Measurements from ENCODE around the gene TDRD10.

GRCh38 chr1:154474802-154475201, 27.2 kb upstream of the TDRD10 start:
- TF ChIP-seq, protein P1, sequence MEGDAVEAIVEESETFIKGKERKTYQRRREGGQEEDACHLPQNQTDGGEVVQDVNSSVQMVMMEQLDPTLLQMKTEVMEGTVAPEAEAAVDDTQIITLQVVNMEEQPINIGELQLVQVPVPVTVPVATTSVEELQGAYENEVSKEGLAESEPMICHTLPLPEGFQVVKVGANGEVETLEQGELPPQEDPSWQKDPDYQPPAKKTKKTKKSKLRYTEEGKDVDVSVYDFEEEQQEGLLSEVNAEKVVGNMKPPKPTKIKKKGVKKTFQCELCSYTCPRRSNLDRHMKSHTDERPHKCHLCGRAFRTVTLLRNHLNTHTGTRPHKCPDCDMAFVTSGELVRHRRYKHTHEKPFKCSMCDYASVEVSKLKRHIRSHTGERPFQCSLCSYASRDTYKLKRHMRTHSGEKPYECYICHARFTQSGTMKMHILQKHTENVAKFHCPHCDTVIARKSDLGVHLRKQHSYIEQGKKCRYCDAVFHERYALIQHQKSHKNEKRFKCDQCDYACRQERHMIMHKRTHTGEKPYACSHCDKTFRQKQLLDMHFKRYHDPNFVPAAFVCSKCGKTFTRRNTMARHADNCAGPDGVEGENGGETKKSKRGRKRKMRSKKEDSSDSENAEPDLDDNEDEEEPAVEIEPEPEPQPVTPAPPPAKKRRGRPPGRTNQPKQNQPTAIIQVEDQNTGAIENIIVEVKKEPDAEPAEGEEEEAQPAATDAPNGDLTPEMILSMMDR (IDR thresholded peaks at IDR 0.05 in 4 of 5, conservative IDR thresholded peaks at IDR 0.05 in 1 of 5), result no peak
- TF ChIP-seq POLR2A (IDR thresholded peaks at IDR 0.05), result no peak

Measured in gastrocnemius medialis (tissue), 4 donors.